B cell (primary cell): ENCODE measurements around the gene UTS2.

Experiments used
- EZH2 ChIP-seq: IDR thresholded peaks from 2 replicates; pipeline ENCODE4 v1.6.1; 2012; ENCODE audit warnings: borderline replicate concordance, low read depth, mild to moderate bottlenecking, moderate library complexity, low read length; ENCODE audit not compliant: insufficient read depth, poor library complexity, severe bottlenecking
- TF ChIP-seq, protein P1 (sequence below): fragments of 200-600 bp; IDR thresholded peaks from one replicate; pipeline ENCODE4 v1.8.0; 2022; ENCODE audit warnings: antibody characterized with exemption, mild to moderate bottlenecking

DNA sequence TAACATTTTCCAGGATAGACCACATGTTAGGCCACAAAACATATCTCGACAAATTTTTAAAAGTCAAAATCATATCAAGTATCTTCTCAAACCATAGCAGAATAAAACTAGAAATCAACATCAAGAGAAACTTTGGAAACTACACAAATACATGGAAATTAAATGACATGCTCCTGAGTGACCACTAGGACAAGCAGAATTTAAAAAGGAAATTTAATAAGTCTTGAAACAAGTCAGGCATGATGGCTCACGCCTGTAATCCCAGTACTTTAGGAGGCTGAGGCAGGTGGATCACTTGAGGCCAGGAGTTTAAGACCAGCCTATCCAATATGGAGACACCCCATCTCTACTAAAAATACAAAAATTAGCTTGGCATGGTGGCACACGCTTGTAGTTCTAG lies 26.4 kb upstream of the UTS2 start:
- TF ChIP-seq, protein P1, sequence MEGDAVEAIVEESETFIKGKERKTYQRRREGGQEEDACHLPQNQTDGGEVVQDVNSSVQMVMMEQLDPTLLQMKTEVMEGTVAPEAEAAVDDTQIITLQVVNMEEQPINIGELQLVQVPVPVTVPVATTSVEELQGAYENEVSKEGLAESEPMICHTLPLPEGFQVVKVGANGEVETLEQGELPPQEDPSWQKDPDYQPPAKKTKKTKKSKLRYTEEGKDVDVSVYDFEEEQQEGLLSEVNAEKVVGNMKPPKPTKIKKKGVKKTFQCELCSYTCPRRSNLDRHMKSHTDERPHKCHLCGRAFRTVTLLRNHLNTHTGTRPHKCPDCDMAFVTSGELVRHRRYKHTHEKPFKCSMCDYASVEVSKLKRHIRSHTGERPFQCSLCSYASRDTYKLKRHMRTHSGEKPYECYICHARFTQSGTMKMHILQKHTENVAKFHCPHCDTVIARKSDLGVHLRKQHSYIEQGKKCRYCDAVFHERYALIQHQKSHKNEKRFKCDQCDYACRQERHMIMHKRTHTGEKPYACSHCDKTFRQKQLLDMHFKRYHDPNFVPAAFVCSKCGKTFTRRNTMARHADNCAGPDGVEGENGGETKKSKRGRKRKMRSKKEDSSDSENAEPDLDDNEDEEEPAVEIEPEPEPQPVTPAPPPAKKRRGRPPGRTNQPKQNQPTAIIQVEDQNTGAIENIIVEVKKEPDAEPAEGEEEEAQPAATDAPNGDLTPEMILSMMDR: no peak
- no peak for TF ChIP-seq EZH2
